HepG2 (cell line): ENCODE results near the gene GRB2. TPM values are rescaled to one million over a fixed set of nuclear protein-coding genes. Genes with fewer than 3 reads are reported as not detected.

Experiments
- ATAC-seq: fragments of 200-7000 bp; cut with Tn5 transposase; 3 replicates; pipeline ENCODE4 v1.9.1; 2020; ENCODE audit warnings: mild to moderate bottlenecking, moderate library complexity
- BruUV-seq: library from RNA; stranded (reverse); fragments of 400-500 nt; replicated peaks from 2 replicates; lab custom pipeline; 2021; lab: Mats Ljungman, UMichigan
- CTCF ChIA-PET: fragments of 300-600 bp; formaldehyde crosslinking; extraction: SDS; loops from one replicate; lab custom pipeline; 2021; ENCODE audit warnings: low total read pairs, inconsistent platforms, low intra/inter-chr PET ratio; lab: Yijun Ruan, JAX
- POLR2A ChIA-PET: fragments of 350-600 bp; sonication (Branson Sonifier 250); formaldehyde crosslinking; loops from one replicate; lab custom pipeline; 2020; ENCODE audit warnings: antibody characterized with exemption, inconsistent platforms; lab: Yijun Ruan, JAX
- DNase-seq: peaks from one replicate; pipeline ENCODE4 v3.0.0-alpha.2; 2015; ENCODE audit warnings: low spot score
- FAIRE-seq: peaks from 3 replicates; lab custom pipeline; 2011; peaks lifted over from hg19 to GRCh38; lab: Jason Lieb, UNC
- H2AFZ ChIP-seq: one replicate; pipeline ENCODE4 v1.6.1; 2011; ENCODE audit warnings: low read length, inconsistent platforms
- H3K27ac ChIP-seq: fragments of 300-600 bp; 3 replicates; pipeline ENCODE4 v1.8.0; 2011; ENCODE audit warnings: mixed run types, mild to moderate bottlenecking, mixed read lengths, low read length, inconsistent platforms; ENCODE audit not compliant: insufficient read depth; ENCODE audit errors: extremely low read length
- H3K27me3 ChIP-seq, 2 experiments: fragments of 200-600 bp in 1 of 2; 2 replicates in 1 of 2; 3 replicates in 1 of 2; pipeline versions ENCODE4 v1.6.0 to v1.8.0; 2011; ENCODE audit warnings: low read length in 2 of 2, mild to moderate bottlenecking in 2 of 2, moderate library complexity in 2 of 2, inconsistent platforms in 1 of 2; ENCODE audit not compliant: insufficient read depth in 2 of 2, control insufficient read depth in 1 of 2
- H3K36me3 ChIP-seq, 2 experiments: fragments of 200-600 bp in 1 of 2; replicated peaks in 1 of 2; 2 replicates in 1 of 2; 3 replicates in 1 of 2; pipeline versions ENCODE4 v1.5.1 to v1.8.0; 2011; ENCODE audit warnings: low read length in 2 of 2, inconsistent platforms in 1 of 2; ENCODE audit not compliant: insufficient read depth in 2 of 2, control insufficient read depth in 1 of 2
- H3K4me1 ChIP-seq: 2 replicates; pipeline ENCODE4 v1.5.1; 2012; ENCODE audit warnings: low read length, inconsistent platforms; ENCODE audit not compliant: insufficient read depth
- H3K4me2 ChIP-seq: 2 replicates; pipeline ENCODE4 v1.6.0; 2011; ENCODE audit warnings: low read depth, low read length, inconsistent platforms
- H3K4me3 ChIP-seq, 3 experiments: fragments of 200-600 bp in 1 of 3; sonication (generic), shearing (Covaris generic) in 1 of 3; replicated peaks in 1 of 3; 2 replicates each; pipeline ENCODE4 v1.5.1; 2011 to 2016; ENCODE audit warnings: low read length in 3 of 3, inconsistent platforms in 2 of 3, low read depth in 2 of 3, mild to moderate bottlenecking in 2 of 3, control low read depth in 1 of 3, mixed read lengths in 1 of 3; ENCODE audit not compliant: insufficient read depth in 1 of 3
- H3K79me2 ChIP-seq: one replicate; pipeline ENCODE4 v1.6.1; 2011; ENCODE audit warnings: low read length, inconsistent platforms; ENCODE audit not compliant: insufficient read depth
- H3K9ac ChIP-seq: 2 replicates; pipeline ENCODE4 v1.6.0; 2011; ENCODE audit warnings: mild to moderate bottlenecking, low read depth, low read length, inconsistent platforms; ENCODE audit not compliant: insufficient read depth
- H3K9me3 ChIP-seq: 2 replicates; pipeline ENCODE4 v1.5.1; 2012; ENCODE audit warnings: mild to moderate bottlenecking, low read length
- H4K20me1 ChIP-seq: 2 replicates; pipeline ENCODE4 v1.6.0; 2011; ENCODE audit warnings: inconsistent platforms, mild to moderate bottlenecking, low read length, moderate library complexity; ENCODE audit not compliant: insufficient read depth
- ARNTL ChIP-seq: sonication (generic); formaldehyde crosslinking; IDR thresholded peaks from 2 replicates; pipeline ENCODE4 v1.4.0; 2020; ENCODE audit warnings: mild to moderate bottlenecking, missing genetic modification reagents
- JUNB ChIP-seq: sonication (generic); formaldehyde crosslinking; IDR thresholded peaks from 2 replicates; pipeline ENCODE4 v1.8.0; 2022; ENCODE audit warnings: missing genetic modification reagents, mild to moderate bottlenecking, borderline replicate concordance
- RAD21 ChIP-seq: fragments of 450-650 bp; formaldehyde crosslinking; IDR thresholded peaks from 2 replicates; pipeline ENCODE4 v1.5.0; 2020; ENCODE audit warnings: mild to moderate bottlenecking
- TFE3 ChIP-seq: IDR thresholded peaks from 2 replicates; pipeline ENCODE4 v1.6.1; 2016
- ZNF251 ChIP-seq: sonication (generic); formaldehyde crosslinking; IDR thresholded peaks from 2 replicates; pipeline ENCODE4 v1.9.0; 2021; ENCODE audit warnings: mild to moderate bottlenecking, missing genetic modification reagents
- ZNF839 ChIP-seq: sonication (generic); formaldehyde crosslinking; IDR thresholded peaks from 2 replicates; pipeline ENCODE4 v1.4.0; 2020; ENCODE audit warnings: missing genetic modification reagents, mild to moderate bottlenecking, borderline replicate concordance
- ZSCAN12 ChIP-seq: sonication (generic); formaldehyde crosslinking; IDR thresholded peaks from 2 replicates; pipeline ENCODE4 v1.9.0; 2021; ENCODE audit warnings: mild to moderate bottlenecking, missing genetic modification reagents
- WGBS: methylation state at CpG from one replicate; pipeline ENCODE4 v1.1.6; 2017; ENCODE audit warnings: low lambda C conversion rate; 5-methylcytosine and 5-hydroxymethylcytosine counted together
- in situ Hi-C: cut with HindIII; loops from 2 replicates; pipeline ENCODE4 v1.10.0; 2017; ENCODE audit warnings: low pct_unique_long_range_greater_than_20kb; ENCODE audit not compliant: extremely low pct_ligation_motif_present
- intact Hi-C: fragments of 100-400 bp; cut with micrococcal nuclease; formaldehyde crosslinking; loops from one replicate; pipeline ENCODE4 v1.10.0; 2022; ENCODE audit not compliant: unreplicated experiment
- polyA plus RNA-seq, 8 experiments: library from polyadenylated mRNA; depleted of rRNA in 3 of 8; stranded (reverse) in 7 of 8; unstranded in 1 of 8; fragments of >200 nt; fragmentation: Illumina TruSeq in 4 of 8; extraction: Trizol in 4 of 8; gene quantifications; 2 replicates each; pipeline versions ENCODE4 v1.2.1 to v1.2.3, GENCODE V29; 2011 to 2016; ENCODE audit warnings: low read depth in 4 of 8, missing spikeins in 1 of 8, mixed read lengths in 1 of 8; ENCODE audit not compliant: insufficient read depth in 1 of 8
- total RNA-seq, 5 experiments: library from RNA; depleted of rRNA; stranded (reverse); fragments of >200 nt; fragmentation: Illumina TruSeq; extraction: Trizol; gene quantifications; 2 replicates each; pipeline ENCODE4 v1.2.3, GENCODE V29; 2016; ENCODE audit warnings: low read depth in 1 of 5
- TF ChIP-seq, protein P1 (sequence below): sonication (generic); formaldehyde crosslinking; IDR thresholded peaks from 2 replicates; pipeline ENCODE4 v1.5.0; 2020; ENCODE audit warnings: missing genetic modification reagents

Gene GRB2
- total and polyA plus RNA-seq, 2 of the 13 experiments (the other 11 are each of a cell fraction or from before 2014, with no cell fraction given) = 84.6 to 92.3 TPM

- Histone ChIP-seq H2AFZ (no peak overlapping the region), H3K4me2 (peak overlapping the region; percentile 85), H3K79me2 (peaks cover 69% of the 10 kb centered on the region), H4K20me1 (peaks cover 23% of the 10 kb centered on the region), H3K4me3 (0 out of 6 replicates have a peak overlapping the region, but pooled peaks of 1 of the 3 experiments have one; percentile 96), H3K36me3 (peaks cover 2 to 5% of the 10 kb centered on the region in 2 experiments; a peak in 2 of 5 replicates), H3K27ac (no peak overlapping the region), H3K9ac (no peak overlapping the region), H3K27me3 (no peaks in the 10 kb centered on the region; a peak in 1 of 5 replicates), H3K4me1 (peaks cover 58% of the 10 kb centered on the region), H3K9me3 (no peaks in the 10 kb centered on the region)
- POLR2A ChIA-PET = no interaction called here
- no TSS peak for BruUV-seq
- ATAC-seq = no peak
- in situ Hi-C loops = no loop called here
- 71% methylated on average over 5 of the region's 5 CpGs for WGBS
- TF ChIP-seq RAD21 (CRISPR knock-in tag) = no peak
- no peak for TF ChIP-seq TFE3
- TF ChIP-seq, protein P1, sequence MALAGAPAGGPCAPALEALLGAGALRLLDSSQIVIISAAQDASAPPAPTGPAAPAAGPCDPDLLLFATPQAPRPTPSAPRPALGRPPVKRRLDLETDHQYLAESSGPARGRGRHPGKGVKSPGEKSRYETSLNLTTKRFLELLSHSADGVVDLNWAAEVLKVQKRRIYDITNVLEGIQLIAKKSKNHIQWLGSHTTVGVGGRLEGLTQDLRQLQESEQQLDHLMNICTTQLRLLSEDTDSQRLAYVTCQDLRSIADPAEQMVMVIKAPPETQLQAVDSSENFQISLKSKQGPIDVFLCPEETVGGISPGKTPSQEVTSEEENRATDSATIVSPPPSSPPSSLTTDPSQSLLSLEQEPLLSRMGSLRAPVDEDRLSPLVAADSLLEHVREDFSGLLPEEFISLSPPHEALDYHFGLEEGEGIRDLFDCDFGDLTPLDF (CRISPR knock-in tag) = no peak
- no peak for TF ChIP-seq ZNF839
- TF ChIP-seq ZSCAN12 (CRISPR knock-in tag) = no peak
- no peak for TF ChIP-seq ARNTL (CRISPR knock-in tag)
- no peak for TF ChIP-seq ZNF251
- TF ChIP-seq JUNB (CRISPR knock-in tag) = no peak
- intact Hi-C loops = no loop called here
- DNase-seq = no peak
- no peak for FAIRE-seq
- CTCF ChIA-PET = interaction anchor here (2.2 kb wide), 1 partner anchor 81 kb away, joined by 55 read pairs; no protein-coding TSS in a partner anchor
These were observed 2.3 kb downstream of the GRB2 start for GRCh38 chr17:75403131-75403530.
